GM18951 (cell line): ENCODE measurements around the gene EIF4G3.
"Not testable (repeated sequence)": the region's sequence is repeated elsewhere in the genome, so short reads cannot be mapped to it uniquely, and the experiment has no call there.

Source experiments
- POLR2A ChIP-seq: IDR thresholded peaks from 4 replicates; pipeline ENCODE4 v1.6.1; 2011; ENCODE audit warnings: mild to moderate bottlenecking; ENCODE audit not compliant: insufficient read length, insufficient read depth; ENCODE audit errors: extremely low read depth
- in situ Hi-C: fragments of 300-500 bp; cut with MboI; formaldehyde crosslinking; loops from one replicate; pipeline ENCODE4 v1.12.0; 2022; ENCODE audit warnings: low sequenced_read_pairs, mixed read lengths, inconsistent platforms; ENCODE audit not compliant: unreplicated experiment

EIF4G3 gene

DNA sequence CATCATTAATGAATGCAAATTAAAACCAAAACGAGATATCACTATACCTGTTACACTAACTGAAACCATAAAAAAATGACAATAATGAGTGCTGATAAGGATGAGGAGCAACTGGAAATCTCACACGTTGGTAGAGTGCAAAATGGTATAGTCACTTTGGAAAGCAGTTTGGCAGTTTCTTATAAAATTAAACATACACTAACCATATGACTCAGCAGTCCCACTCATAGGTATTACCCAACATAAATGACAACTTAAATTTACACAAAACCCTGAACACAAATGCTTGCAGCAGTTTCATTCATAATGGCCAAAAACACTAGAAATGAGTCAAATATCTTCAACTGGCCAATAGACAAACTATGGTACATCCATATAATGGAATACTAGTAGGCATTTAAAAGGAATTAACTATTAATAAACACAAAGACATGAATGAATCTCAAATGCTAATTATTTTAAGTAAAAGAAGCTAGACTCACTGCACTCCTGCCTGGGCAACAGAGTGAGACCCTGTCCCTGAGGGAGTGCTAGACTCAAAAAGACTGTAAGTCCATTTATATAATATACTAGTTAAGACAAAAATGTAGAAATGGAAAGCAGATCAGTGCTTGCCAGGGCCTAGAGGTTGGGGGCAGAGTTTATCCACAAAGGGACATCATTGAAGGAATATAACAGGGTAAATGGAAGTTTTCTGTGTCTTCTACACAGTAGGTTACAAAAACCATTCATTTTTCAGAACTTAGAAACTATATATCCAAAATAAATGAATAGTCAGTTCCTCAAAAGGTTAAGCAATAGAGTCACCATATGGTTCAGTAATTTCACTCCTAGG is 77.4 kb downstream of the EIF4G3 start:
- in situ Hi-C loops = no loop called here
- no peak for TF ChIP-seq POLR2A

DNA sequence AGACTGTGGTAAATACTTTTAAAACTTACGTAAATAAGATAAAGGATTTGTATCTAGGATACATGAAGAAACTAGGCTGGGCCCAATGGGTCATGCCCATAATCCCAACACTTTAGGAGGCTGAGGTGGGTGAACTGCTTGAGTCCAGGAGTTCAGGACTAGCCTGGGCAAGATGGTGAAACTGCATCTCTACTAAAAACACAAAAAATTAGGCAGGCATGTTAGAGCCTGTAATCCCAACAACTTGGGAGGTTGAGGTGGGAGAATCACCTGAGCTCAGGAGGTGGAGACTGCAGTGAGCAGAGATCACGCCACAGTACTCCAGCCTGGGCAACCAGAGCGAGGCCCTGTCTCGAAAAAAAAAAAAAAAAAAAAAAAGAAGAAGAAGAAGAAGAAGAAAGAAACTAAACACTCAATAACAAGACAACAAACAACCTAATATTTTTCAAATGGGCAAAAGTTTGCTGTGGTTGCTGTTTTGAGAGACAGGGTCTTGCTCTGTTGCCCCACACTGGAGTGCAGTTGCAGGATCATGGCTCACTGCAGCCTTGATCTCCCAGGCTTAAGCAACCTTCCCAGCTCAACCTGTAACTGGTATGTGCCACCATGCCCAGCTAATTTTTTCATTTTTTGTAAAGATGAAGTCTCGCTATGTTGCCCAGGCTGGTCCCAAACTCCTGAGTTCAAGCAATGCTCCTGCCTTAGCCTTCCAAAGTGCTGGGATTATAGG is 78.3 kb downstream of the EIF4G3 start:
- TF ChIP-seq POLR2A = no peak

DNA sequence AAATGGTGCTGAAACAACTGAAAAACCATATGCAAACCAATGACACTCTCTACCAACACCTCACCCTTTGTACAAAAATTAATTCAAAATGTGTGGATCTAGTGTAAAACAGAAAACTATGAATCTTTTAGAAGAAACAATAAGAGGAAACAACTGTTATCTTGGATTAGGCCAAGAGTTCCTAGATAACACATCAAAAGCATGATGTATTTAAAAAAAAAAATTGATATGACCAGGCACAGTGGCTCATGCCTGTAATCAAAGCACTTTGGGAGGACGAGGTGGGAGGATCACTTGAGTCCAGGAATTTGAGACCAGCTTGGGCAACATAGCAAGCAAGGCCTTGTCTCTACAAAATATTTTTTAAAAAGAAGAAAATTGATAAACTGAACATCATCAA is 79.0 kb downstream of the EIF4G3 start:
- TF ChIP-seq POLR2A = no peak
- in situ Hi-C loops = no loop called here

More for the DNA sequence above, 78.3 kb downstream of the EIF4G3 start:
- in situ Hi-C loops = no loop called here

DNA sequence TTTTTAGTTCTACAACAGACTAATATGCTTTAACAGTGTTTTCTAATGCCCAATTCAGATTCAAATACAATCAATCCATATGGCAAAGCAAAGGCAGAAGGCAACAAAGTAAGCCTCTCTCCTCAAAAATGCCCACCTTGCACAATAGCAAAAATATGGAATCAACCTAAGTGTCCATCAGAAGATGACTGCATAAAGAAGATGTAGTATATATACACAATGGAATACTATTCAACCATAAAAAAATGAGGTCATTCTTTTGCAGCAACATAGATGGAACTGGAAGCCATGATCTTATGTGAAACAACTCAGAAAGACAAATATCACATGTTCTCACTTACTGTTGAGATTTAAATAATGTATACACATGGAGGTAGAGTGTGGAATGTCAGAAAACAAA is 80.7 kb downstream of the EIF4G3 start:
- in situ Hi-C loops = no loop called here
- no peak for TF ChIP-seq POLR2A

DNA sequence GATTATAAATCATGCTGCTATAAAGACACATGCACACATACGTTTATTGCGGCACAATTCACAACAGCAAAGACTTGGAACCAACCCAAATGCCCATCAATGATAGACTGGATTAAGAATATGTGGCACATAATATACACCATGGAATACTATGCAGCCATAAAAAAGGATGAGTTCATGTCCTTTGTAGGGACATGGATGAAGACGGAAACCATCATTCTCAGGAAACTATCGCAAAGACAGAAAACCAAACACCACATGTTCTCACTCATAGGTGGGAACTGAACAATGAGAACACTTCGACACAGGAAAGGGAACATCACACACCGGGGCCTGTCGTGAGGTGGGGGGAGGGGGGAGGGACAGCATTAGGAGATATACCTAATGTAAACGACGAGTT is 82.4 kb downstream of the EIF4G3 start:
- in situ Hi-C loops = not testable (repeated sequence)

DNA sequence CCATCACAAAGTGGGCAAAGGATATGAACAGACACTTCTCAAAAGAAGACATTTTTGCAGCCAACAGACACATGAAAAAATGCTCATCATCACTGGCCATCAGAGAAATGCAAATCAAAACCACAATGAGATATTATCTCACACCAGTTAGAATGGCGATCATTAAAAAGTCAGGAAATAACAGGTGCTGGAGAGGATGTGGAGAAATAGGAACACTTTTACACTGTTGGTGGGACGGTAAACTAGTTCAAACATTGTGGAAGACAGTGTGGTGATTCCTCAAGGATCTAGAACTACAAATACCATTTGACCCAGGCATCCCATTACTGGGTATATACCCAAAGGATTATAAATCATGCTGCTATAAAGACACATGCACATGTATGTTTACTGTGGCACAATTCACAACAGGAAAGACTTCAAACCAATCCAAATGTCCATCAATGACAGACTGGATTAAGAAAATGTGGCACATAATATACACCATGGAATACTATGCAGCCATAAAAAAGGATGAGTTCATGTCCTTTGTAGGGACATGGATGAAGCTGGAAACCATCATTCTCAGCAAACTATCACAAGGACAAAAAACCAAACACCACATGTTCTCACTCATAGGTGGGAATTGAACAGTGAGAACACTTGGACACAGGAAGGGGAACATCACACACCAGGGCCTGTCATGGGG is 83.3 kb downstream of the EIF4G3 start:
- in situ Hi-C loops = not testable (repeated sequence)

DNA sequence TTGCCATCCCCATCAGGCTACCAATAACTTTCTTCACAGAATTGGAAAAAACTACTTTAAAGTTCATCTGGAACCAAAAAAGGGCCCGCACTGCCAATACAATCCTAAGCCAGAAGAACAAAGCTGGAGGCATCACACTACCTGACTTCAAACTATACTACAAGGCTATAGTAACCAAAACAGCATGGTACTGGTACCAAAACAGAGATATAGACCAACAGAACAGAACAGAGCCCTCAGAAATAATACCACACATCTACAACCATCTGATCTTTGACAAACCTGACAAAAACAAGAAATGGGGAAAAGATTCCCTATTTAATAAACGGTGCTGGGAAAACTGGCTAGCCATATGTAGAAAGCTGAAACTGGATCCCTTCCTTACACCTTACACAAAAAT is 84.2 kb downstream of the EIF4G3 start:
- in situ Hi-C loops = not testable (repeated sequence)

DNA sequence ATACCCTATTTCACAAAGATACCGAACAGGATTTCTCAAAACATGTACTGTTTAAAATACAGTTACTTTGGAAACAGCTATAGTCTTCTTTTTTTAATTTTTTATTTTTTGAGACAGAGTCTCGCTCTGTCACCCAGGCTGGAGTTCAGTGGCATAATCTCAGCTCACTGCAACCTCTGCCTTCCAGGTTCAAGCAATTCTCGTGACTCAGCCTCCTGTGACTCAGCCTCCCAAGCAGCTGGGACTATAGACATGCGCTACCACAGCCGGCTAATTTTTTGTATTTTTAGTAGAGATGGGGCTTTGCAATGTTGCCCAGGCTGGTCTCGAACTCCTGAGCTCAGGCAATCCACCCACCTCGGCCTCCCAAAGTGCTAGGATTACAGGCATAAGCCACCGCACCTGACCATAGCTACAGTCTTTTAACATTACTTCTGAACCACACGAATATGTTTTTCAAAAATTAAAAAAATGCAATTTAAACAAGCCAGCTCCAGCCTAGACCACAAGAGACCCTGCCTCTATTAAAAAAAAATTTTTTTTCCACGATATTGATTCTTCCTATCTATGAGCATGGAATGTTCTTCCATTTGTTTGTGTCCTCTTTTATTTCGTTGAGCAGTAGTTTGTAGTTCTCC is 85.5 kb downstream of the EIF4G3 start:
- in situ Hi-C loops = not testable (repeated sequence)

DNA sequence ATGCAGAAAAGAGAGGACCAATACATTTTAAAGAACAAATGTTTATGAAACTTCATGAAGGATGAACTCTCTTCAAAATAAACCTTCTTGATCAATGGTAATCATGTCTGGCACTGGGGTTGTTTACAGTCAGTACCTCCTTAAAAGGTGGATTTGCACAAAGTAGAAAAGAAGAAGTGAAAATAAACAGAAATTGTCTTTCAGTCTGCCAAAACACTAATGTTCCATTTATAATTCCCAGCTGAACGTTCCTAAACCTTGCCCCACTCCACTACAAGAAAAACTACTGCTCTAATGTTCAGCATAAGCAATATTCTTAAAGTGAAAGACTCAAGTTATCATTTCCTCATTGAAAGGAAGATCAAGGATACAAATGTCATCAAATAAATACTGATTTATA is 86.2 kb downstream of the EIF4G3 start:
- in situ Hi-C loops = no loop called here
- no peak for TF ChIP-seq POLR2A

DNA sequence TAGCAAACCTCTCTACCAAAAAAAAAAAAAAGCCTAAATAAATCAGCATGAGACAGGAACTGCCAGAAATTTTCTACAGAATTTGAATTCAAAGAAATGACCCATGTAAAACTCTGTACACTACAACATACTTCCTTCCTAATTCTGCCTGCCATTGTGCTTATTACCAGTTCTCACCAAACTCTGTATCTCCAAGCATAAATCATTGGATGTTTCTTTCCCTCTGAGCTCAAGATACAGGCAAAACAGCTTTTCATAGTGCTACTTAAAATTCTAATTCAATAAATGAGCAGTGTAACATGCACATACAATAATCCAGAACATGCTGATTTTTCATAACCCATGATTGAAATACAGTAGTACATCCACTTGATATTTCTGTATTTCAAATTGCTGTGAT is 87.0 kb downstream of the EIF4G3 start:
- no peak for TF ChIP-seq POLR2A
- in situ Hi-C loops = no loop called here

DNA sequence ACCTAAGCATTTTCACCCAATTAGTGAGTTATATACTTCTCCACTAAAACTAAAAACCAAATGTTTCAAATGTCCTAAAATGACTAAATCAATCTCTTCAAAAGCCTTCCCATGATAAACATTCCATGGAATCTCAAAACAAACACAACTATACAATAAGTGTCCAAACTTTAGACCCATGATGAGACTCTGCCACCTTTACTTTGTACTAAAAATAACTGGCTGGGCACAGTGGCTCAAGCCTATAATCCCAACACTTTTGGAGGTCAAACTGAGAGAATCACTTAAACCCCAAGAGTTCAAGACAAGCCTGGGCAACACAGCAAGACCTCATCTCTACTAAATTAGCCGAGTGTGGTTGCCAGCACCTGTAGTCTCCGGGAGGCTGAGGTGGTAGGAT is 87.4 kb downstream of the EIF4G3 start:
- no peak for TF ChIP-seq POLR2A
- in situ Hi-C loops = no loop called here

DNA sequence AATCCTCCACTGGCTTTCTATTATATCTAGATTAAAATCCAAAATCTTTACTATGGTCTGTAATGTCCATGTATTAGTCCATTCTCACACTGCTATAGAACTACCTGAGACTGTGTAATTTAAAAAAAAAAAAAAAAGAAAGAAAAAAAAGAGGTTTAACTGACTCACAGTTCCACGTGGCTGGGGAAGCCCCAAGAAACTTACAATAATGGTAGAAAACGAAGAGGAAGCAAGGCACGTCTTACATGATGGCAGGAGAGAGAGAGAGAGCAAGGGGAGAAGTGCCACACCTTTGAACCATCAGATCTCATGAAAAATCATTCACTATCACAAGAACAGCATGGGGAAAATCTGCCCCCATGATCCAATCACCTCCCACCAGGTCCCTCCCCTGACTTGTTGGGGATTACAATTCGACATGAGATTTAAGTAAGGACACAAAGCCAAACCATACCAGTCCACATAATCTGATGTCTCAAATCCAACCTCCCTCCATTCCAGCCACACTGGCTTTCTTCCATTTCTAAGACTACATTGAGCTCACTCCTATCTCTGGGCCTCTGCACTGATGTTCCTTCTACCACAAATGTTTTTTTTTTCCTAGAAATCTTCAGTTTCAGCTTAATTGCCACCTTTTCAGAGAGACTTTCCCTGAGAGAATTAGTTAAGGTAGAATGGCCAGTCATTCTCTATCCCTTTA is 92.4 kb downstream of the EIF4G3 start:
- no peak for TF ChIP-seq POLR2A
- in situ Hi-C loops = no loop called here

DNA sequence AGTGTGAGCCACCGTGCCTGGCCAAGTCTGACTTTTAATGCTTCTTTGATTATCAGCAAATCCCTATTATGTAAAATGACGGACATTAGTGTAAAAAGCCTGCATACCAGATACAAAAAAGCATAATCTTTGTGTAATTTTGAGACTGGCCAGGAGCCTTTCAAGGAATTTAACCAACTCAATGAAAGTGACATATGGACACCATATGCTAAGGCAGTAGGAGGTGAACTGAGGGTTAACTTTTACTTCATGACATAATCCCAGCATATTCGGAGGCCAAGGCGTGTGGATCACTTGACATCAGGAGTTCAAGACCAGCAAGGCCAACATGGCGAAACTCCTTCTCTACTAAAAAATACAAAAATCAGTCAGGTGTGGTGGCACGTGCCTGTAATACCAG is 94.6 kb downstream of the EIF4G3 start:
- no peak for TF ChIP-seq POLR2A
- in situ Hi-C loops = no loop called here
